ENCODE results near the gene CST3.
"Not testable (repeated sequence)": the region's sequence is repeated elsewhere in the genome, so short reads cannot be mapped to it uniquely, and the experiment has no call there.

Gene CST3

GRCh38 chr20:23628402-23629016 is 9.2 kb downstream of the CST3 start:
- DNase-seq (ENCODE audit: low read depth in 2 of 2), result no peak

- DNase-seq (ENCODE audit: low read depth in 2 of 2), result no peak
These were observed 10.3 kb downstream of the CST3 start for GRCh38 chr20:23627501-23627900.

- DNase-seq (ENCODE audit: low read depth in 2 of 2), result no peak
These were observed 11.6 kb downstream of the CST3 start for GRCh38 chr20:23626040-23626620.

GRCh38 chr20:23625236-23625964 is 12.4 kb downstream of the CST3 start:
- DNase-seq (ENCODE audit: low read depth in 2 of 2), result no peak

DNA sequence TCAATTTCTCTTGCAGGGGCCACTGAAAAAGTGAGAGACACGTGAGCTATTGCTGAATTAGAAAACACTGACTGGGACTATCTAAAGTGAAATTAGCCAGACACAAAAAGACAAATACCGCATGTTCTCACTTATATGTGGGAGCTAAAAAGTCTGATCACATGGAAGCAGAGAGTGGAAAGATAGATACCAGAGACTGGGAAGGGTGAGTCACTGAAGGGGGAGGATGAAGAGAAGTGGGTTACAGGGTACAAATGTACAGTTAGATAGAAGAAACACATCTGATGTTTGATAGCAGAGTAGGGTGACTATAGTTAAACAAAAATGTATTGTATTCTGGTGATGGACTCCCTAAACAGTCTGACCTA is 13.4 kb downstream of the CST3 start:
- no peak for DNase-seq (ENCODE audit: low read depth in 2 of 2)

GRCh38 chr20:23623666-23624323 is 14.0 kb downstream of the CST3 start:
- no peak for DNase-seq (ENCODE audit: low read depth in 2 of 2)

GRCh38 chr20:23622839-23623343 is 14.9 kb downstream of the CST3 start:
- DNase-seq (ENCODE audit: low read depth in 2 of 2), result no peak

DNA sequence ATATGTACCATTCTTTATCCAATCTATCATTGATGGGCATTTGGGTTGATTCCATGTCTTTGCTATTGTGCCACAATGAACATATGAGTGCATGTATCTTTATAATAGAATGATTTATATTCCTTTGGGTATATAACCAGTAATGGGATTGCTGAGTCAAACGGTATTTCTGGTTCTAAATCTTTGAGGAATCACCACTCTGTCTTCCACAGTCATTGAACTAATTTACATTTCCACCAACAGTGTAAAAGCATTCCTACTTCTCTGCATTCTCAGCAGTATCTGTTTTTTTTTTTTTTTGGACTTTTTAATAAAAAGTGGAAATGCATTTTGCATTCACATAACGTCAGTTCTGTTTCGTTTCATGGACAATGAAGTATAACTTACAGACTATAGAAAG is 15.4 kb downstream of the CST3 start:
- not testable (repeated sequence) for DNase-seq (ENCODE audit: low read depth in 2 of 2)

DNA sequence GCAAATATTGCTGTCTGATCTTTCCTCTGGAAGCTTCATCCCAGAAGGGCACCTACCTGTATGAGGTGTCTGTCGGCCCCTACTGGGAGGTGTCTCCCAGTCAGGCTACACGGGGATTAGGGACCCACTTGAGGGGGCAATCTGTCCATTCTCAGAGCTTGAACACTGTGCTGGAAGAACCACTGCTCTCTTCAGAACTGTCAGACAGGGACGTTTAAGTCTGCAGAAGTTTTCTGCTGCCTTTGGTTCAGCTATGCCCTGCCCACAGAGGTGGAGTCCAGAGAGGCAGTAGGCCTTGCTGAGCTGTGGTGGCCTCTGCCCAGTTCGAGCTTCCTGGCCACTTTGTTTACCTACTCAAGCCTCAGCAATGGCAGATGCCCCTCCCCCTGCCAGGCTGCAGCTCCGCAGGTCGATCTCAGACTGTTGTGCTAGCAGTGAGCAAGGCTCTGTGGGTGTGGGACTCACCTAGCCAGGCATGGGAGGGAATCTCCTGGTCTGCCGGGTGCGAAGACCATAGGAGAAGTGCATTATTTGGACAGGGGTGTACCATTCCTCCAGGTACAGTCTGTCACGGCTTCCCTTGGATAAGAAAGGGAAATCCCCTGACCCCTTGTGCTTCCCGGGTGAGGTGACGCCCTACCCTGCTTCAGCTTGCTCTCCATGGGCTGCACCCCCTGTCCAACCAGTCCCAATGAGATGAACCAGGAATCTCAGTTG is 16.9 kb downstream of the CST3 start:
- not testable (repeated sequence) for DNase-seq (ENCODE audit: low read depth in 2 of 2)

- no peak for DNase-seq (ENCODE audit: low read depth in 2 of 2)
These were observed 23.6 kb downstream of the CST3 start for GRCh38 chr20:23614163-23614562.

- DNase-seq (ENCODE audit: low read depth in 2 of 2), result no peak
These were observed 24.1 kb downstream of the CST3 start for GRCh38 chr20:23613676-23614075.

DNA sequence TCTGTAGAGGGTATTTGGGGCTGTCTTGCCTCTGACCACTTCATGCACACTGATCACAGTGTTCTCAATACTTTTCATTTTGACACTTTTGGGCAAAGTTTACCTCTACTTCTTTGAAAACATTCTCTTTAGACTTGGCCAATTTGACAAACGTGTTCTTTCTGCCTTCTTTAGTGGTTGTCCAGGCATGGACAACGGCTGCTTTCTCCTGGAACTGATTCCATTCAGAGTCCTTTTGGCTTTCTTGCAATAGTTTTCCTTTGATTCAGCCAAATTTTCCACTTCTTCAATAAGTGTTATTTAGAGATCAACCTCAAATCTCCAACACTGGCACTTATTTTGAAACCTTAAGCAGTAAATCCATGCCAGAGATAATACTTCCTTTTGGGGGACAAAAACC is 25.4 kb downstream of the CST3 start:
- no peak for DNase-seq (ENCODE audit: low read depth in 2 of 2)

- no peak for DNase-seq (ENCODE audit: low read depth in 2 of 2)
These were observed 28.2 kb downstream of the CST3 start for GRCh38 chr20:23609486-23610109.

- DNase-seq (ENCODE audit: low read depth in 2 of 2), result no peak
These were observed 29.4 kb downstream of the CST3 start for GRCh38 chr20:23608251-23608846.

DNA sequence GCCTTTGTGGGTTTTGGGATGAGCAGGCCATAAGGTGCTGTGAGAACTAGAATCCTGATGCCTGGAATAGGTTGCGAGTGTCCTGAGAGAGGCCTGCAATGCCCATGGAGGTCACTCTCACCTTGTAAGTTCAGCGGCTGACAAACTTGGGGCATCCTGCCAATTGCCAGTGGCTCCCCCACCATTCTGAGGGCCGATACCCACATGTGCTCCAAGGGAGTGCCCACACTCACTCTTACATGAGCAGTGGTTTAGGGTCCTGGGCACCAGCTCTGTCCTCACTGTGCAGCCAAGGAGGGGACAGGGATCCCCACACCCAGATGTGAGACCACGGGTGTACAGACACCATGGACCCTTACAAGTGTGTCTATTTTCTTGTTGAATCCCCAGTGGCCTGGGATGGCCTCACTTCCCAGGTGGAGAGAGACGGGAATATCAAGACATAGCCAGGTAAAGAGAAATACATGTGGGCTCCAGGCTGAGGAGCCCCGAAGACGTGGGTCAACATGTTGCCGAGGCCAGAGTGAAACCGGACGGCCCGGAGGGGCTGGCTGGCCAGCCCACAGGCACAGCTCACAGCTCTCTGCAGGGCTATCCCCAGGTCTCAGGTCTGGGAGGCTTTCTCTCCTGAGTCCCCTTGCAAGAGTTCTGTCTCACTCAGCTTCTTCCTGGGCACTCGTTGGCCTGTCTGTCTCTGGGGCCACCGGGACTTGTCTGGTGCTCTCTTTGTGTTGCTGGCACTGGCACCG is 30.1 kb downstream of the CST3 start:
- no peak for DNase-seq (ENCODE audit: low read depth in 2 of 2)

DNA sequence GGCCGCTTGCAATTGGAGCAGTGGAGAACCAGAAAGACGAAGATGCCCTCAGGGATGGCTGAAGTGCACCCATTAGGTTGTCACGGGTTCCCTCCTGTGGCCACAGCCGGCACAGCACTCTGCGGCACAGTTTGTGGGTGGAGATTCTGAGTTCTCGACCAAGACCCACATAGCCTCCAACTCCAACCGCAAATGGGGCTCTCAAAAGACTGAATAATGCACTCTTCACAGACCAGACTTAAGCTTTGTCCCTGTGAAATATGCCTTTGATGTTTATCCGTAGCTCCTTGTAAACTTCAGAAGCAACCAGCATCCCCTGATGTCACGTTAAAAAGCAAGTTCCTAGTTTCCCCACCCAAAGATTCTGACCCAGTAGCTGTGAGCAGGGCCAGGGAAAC is 31.1 kb downstream of the CST3 start:
- DNase-seq (ENCODE audit: low read depth in 2 of 2), result peak in 1 of 2 donors; percentile 51

- no peak for DNase-seq (ENCODE audit: low read depth in 2 of 2)
These were observed 31.7 kb downstream of the CST3 start, which contains the start of gene CST9 for GRCh38 chr20:23605867-23606651. Gene CST9 (minus strand): TSS chr20:23605917. CDS start chr20:23605864, 53 bp downstream.

DNA sequence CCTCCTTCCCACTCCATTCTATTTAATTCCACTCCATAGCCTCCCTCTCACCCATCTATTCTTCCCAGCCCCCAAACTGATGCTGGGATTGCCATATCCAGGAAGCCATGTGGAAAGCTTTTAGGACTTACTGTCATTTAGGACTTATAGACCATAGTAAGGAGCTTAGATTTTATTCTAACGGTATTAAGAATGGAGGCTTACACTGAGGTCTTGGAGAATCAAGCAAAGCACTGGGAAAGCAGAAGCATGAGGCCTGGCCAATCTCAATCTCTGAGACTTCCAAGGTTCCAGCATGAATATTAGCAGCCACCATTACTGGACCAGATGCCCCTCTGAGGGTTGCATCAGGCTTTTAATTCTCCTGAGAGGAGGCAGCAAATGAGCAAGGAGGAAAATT is 33.4 kb downstream of the CST3 start:
- no peak for DNase-seq (ENCODE audit: low read depth in 2 of 2)

GRCh38 chr20:23603321-23603720 is 34.4 kb downstream of the CST3 start:
- DNase-seq (ENCODE audit: low read depth in 2 of 2), result no peak
